ENCODE measurements around the gene TBC1D10B. TPM values are rescaled to one million over a fixed set of nuclear protein-coding genes. Genes with fewer than 3 reads are reported as not detected.

TBC1D10B gene
- total and polyA plus RNA-seq, 7 donors: 24.5 to 50.0 (median 31.6) TPM

DNA sequence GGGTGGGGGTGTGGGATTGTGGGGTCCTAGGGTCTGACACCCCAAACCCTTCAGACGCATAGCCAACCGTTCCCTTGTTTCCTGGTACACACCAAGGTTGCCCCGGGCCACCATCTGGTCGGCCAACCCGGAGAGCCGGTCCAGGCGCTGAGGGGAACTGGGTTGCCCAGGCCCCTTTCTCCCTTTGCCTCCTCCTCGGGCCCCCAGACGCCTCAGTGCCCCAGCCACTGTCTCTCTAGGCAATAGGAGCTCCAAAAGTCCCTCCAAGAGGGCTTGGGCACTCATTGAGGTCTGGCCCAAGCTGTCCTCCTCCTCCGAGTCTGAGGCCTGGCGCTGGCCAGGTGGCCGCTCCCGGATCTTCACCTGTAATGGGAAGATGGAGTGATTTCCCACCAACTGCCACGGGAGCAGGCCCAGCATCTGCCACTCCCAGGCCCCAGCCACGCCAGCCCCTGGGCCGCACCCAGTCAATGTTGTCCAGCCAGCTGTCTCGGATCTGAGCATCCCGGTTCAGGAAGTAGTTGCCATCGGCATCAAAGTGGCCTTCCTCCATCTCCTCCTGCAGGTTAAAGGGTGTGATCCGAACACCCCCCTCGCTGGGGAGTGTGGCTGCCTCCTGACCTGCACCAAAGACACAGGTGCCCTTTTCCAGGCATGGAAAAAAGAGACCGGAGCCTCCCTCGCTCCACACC lies 16.7 kb downstream of the TBC1D10B start:
- ATAC-seq: no peak
- intact Hi-C loops (cut with DNase I): no loop called here
- Histone ChIP-seq H3K9me3 (no peaks in the 10 kb centered on the region), H3K4me3 (peak overlapping the region; percentile 89), H3K27me3 (ENCODE audit: insufficient read depth in 3 of 3, low read length in 2 of 3) (no peaks in the 10 kb centered on the region), H3K27ac (peak overlapping the region; percentile 97), H3K4me1 (peaks cover 44% of the 10 kb centered on the region), H3K36me3 (ENCODE audit: insufficient read depth in 1 of 2, low read depth in 1 of 2) (peaks cover 0 to 61% of the 10 kb centered on the region in 2 donors)
- peak in 1 of 2 donors; percentile 41 for DNase-seq
- 85 to 87% (median 85%) methylated on average over 23 of the region's 23 CpGs for WGBS, 3 donors
- TF ChIP-seq, protein P1, sequence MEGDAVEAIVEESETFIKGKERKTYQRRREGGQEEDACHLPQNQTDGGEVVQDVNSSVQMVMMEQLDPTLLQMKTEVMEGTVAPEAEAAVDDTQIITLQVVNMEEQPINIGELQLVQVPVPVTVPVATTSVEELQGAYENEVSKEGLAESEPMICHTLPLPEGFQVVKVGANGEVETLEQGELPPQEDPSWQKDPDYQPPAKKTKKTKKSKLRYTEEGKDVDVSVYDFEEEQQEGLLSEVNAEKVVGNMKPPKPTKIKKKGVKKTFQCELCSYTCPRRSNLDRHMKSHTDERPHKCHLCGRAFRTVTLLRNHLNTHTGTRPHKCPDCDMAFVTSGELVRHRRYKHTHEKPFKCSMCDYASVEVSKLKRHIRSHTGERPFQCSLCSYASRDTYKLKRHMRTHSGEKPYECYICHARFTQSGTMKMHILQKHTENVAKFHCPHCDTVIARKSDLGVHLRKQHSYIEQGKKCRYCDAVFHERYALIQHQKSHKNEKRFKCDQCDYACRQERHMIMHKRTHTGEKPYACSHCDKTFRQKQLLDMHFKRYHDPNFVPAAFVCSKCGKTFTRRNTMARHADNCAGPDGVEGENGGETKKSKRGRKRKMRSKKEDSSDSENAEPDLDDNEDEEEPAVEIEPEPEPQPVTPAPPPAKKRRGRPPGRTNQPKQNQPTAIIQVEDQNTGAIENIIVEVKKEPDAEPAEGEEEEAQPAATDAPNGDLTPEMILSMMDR (IDR thresholded peaks at IDR 0.05): no peak

DNA sequence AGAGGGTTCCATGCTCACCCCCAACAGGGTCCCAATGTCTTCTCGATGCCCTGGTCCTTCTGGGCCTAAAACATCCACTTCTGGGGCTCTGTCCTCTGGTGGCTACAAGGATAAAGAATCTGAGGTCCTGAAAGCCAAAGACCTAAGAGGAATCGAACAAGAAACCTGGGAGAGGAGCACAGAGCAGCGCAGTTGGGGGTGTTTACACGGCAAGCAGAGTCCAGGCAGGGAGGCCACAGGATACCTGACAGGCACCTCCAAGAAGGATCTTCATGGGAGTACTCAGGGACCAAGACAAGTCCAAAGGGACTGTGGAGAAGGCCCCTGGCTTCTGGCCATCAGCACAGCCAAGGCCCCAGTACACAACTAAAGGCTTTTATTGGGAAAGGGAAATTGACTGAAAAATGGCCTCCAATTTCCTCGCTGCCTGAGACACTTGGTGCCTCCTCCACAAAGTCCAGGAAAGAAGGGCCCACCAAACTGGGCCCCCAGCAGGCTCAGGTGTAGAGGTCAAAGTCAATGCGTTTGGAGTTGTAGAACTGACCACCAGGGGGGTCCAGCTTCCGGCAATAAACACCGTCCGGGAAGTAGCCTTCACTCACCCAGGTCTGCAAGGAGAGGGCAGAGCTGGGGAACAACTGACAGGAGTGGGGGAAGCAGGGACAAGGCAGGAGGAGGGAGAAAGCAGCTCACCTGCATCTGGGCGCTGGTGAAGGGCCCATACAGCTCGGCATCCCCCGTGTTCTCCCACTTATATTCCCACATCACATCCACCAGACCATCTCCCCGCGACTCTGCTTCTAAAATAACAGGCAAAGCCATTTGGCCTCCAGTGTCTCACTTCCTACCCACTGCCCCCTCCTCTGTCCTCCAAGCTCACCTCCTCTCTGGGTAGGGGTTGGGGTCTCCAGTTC lies 17.5 kb downstream of the TBC1D10B start:
- TF ChIP-seq, protein P1 (IDR thresholded peaks at IDR 0.05): peak; percentile 10
- Histone ChIP-seq H3K4me1 (peaks cover 44% of the 10 kb centered on the region), H3K9me3 (no peaks in the 10 kb centered on the region), H3K27me3 (ENCODE audit: insufficient read depth in 3 of 3, low read length in 2 of 3) (no peaks in the 10 kb centered on the region), H3K27ac (peak overlapping the region; percentile 97), H3K36me3 (ENCODE audit: insufficient read depth in 1 of 2, low read depth in 1 of 2) (peaks cover 0 to 54% of the 10 kb centered on the region in 2 donors), H3K4me3 (no peak overlapping the region)
- ATAC-seq: no peak
- intact Hi-C loops (cut with DNase I): no loop called here
- WGBS, 3 donors: 76 to 83% (median 77%) methylated on average over 13 to 14 of the region's 14 CpGs
- peak in 1 of 2 donors; percentile 48 for DNase-seq

DNA sequence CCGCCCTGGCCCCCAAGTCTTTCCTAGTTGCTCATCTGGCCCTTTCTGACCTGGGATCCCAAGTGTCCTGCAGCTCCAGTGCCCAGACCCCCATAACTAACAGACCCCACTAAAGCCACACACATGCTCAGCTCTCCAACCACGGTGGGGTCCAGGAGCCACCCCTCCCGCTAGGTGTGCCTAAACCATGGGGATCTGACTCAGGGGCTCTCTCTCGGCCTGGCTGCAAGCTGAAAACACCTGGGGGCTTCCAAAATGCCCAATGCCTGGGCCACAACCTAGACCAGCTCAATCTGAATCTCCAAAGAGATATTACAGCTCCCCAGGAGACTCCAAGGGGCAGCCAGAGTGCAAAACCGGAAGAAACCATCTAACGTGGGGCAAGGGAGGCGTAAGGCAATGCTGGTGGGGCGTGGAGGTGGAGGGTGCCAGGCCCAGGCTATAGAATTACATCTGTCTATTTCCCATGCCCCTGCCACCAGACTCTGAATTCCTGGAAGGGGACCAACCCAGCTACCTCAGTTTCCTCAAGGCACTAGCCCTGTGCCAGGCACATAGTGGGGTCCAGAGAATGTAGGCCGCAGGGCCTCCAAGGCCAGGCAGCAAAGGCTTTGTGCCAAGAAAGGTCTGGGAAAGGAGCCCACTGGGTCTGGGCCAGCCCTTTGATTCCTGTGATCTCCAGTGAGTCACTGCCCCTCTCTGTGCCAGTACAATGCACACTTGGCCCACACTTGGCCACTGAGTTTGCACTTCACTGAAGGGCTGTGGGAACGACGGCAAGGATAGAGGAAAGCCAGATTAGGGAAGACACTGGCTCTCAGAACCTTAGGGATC lies 18.5 kb downstream of the TBC1D10B start:
- H3K27ac ChIP-seq: peak overlapping the region; percentile 97
- intact Hi-C loops (cut with DNase I): no loop called here
- ATAC-seq (peak; percentile 70 to 75 (median 74)), DNase-seq (peak; percentile 89 to 92)
- H3K4me3 ChIP-seq: no peak overlapping the region
- no peaks in the 10 kb centered on the region for H3K9me3 ChIP-seq
- H3K4me1 ChIP-seq: peaks cover 44% of the 10 kb centered on the region
- no peaks in the 10 kb centered on the region for H3K27me3 ChIP-seq (ENCODE audit: insufficient read depth in 3 of 3, low read length in 2 of 3)
- peaks cover 0 to 44% of the 10 kb centered on the region in 2 donors for H3K36me3 ChIP-seq (ENCODE audit: insufficient read depth in 1 of 2, low read depth in 1 of 2)
- WGBS, 3 donors: 35 to 56% (median 45%) methylated on average over 11 of the region's 11 CpGs
- TF ChIP-seq, protein P1 (IDR thresholded peaks at IDR 0.05): no peak

DNA sequence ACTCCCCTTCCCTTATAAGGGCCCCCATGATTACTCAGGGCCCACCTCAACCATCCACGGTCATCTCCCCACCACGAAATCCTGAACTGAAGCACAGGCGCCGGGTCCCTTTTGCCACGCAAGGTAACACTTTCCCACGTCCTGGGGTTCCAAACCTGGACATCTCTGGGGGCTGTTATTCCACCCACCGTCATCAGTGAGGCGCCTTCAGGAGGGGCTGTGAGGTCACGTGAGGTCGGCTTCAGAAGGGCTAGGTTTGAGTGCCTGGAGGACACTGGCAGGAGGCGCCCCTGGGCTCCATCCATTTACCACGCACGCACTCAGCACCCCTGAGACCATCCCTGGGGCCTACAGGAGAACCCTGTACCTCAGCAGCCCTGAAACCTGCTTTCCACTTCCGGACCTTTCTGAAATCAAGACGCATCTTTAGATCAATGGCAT lies 19.3 kb downstream of the TBC1D10B start:
- 87 to 93% (median 88%) methylated on average over 15 of the region's 15 CpGs for WGBS, 3 donors
- TF ChIP-seq, protein P1 (IDR thresholded peaks at IDR 0.05): no peak
- H3K27ac ChIP-seq: peak overlapping the region; percentile 97
- H3K36me3 ChIP-seq (ENCODE audit: insufficient read depth in 1 of 2, low read depth in 1 of 2): peaks cover 0 to 42% of the 10 kb centered on the region in 2 donors
- H3K27me3 ChIP-seq (ENCODE audit: insufficient read depth in 3 of 3, low read length in 2 of 3): no peaks in the 10 kb centered on the region
- ATAC-seq: no peak
- H3K9me3 ChIP-seq: no peaks in the 10 kb centered on the region
- intact Hi-C loops (cut with DNase I): no loop called here
- no peak overlapping the region for H3K4me3 ChIP-seq
- peak in 1 of 2 donors; percentile 44 for DNase-seq
- peaks cover 36% of the 10 kb centered on the region for H3K4me1 ChIP-seq
